ENCODE measurements around the gene RNF157.

Gene RNF157

GRCh38 chr17:76121932-76122430 is 118.3 kb downstream of the RNF157 start:
- no peak for DNase-seq

GRCh38 chr17:76120658-76121008 is 119.7 kb downstream of the RNF157 start:
- no peak for DNase-seq

- DNase-seq: no peak
Measured at GRCh38 chr17:76119409-76120371, 120.6 kb downstream of the RNF157 start.

- no peak for DNase-seq
Measured at GRCh38 chr17:76115138-76115754, 125.0 kb downstream of the RNF157 start.

- DNase-seq: no peak
Measured at GRCh38 chr17:76111956-76112355, 128.3 kb downstream of the RNF157 start.

GRCh38 chr17:76107509-76107908 is 132.8 kb downstream of the RNF157 start:
- no peak for DNase-seq

- DNase-seq: no peak
Measured at GRCh38 chr17:76106703-76107102, 133.6 kb downstream of the RNF157 start.

- no peak for DNase-seq
Measured at GRCh38 chr17:76104896-76105231, 135.4 kb downstream of the RNF157 start.

GRCh38 chr17:76104140-76104895 is 136.0 kb downstream of the RNF157 start:
- no peak for DNase-seq

- peak; percentile 95 for DNase-seq
Measured at GRCh38 chr17:76103274-76104139, 136.8 kb downstream of the RNF157 start, which contains the start of gene EXOC7. Gene EXOC7, minus strand, starts transcription at chr17:76103787. Its CDS starts 95 bp downstream, at chr17:76103692.

GRCh38 chr17:76102944-76103273 is 137.4 kb downstream of the RNF157 start:
- DNase-seq: no peak

- DNase-seq: no peak
Measured at GRCh38 chr17:76097716-76098295, 142.5 kb downstream of the RNF157 start.

- no peak for DNase-seq
Measured at GRCh38 chr17:76095943-76096342, 144.3 kb downstream of the RNF157 start.

GRCh38 chr17:76094046-76094445 is 146.2 kb downstream of the RNF157 start:
- no peak for DNase-seq

GRCh38 chr17:76092526-76093413 is 147.5 kb downstream of the RNF157 start:
- no peak for DNase-seq

Data from RPMI8226 (cell line).